NOMO-1 treated with dmso at 0.1 percent for 144 hours (cell line): ENCODE results near the gene MT1E.
A peak's percentile ranks its signal among the peaks of the same experiment; 100 is the strongest.

Source experiments
- DNase-seq: peaks from one replicate; lab custom pipeline; 2025; ENCODE audit not compliant: unreplicated experiment; lab: John Stamatoyannopoulos, UW

MT1E gene

GRCh38 chr16:56623637-56624036 lies 1.9 kb upstream of the MT1E start:
- no peak for DNase-seq

DNA sequence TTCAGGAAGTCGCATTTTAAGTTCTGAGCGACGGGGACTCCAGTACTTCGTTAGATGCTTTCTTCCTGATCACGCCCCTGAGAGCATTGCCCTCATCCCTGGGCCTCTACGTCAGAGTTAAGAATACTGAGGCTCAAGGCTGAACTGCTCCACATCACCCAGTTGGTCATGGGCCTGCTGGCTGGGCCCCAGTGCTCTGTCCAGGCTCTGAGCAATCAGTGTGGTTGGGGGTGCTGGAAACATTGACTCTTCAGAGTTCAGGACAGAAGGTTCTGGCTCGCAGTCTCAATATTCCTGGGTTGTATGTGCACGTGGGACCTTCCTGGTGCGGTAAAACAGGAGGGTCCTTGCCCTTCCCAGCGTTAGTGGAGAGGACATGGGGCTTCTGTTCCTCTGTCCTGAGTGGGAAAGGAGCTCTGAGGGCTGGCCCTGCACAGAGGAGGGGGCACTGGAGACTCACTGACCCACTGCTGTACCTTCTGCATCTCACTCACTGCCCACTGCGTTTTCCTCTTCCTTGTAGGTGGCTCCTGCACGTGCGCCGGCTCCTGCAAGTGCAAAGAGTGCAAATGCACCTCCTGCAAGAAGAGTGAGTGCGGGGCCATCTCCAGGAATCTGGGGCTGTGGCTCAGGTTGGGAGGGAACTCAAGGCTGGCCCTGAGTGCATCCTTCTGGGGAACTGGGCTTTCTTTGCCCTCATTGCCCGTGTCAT lies 518 bp downstream of the MT1E start:
- DNase-seq: no peak

DNA sequence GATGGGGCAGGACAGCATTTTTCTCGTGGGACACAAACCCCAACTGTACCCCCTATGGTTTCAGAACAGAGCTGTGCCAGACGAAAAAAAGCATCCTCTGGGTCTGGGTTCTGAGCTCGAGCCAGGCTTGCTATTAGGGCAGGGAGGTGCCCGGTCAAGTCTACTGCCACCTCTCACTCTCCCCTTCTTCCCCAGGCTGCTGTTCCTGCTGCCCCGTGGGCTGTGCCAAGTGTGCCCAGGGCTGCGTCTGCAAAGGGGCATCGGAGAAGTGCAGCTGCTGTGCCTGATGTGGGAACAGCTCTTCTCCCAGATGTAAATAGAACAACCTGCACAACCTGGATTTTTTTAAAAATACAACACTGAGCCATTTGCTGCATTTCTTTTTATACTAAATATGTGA lies 1.1 kb downstream of the MT1E start:
- no peak for DNase-seq

- no peak for DNase-seq
Measured at GRCh38 chr16:56628486-56629350, 3.1 kb downstream of the MT1E start.

DNA sequence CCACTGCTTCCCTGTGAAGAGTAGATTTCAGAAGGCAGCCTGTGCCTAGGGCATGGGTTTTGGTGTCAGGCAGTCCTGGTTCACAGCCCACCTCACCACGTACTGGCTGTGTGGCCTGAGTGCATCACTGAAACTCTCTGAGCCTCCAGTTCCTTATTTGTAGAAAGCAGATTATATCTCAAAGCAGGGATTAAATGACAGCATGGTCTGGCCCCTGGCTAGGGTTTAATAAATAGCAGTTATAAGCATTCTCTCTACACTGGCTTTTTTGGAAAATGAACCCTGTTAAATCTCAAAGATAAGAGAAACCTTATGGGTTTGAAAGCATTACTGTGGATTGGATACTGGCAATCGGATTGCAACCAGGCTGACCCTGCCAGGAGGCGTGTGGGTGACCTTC lies 4.0 kb downstream of the MT1E start:
- no peak for DNase-seq

GRCh38 chr16:56630134-56630533 lies 4.6 kb downstream of the MT1E start:
- DNase-seq: peak; percentile 42

DNA sequence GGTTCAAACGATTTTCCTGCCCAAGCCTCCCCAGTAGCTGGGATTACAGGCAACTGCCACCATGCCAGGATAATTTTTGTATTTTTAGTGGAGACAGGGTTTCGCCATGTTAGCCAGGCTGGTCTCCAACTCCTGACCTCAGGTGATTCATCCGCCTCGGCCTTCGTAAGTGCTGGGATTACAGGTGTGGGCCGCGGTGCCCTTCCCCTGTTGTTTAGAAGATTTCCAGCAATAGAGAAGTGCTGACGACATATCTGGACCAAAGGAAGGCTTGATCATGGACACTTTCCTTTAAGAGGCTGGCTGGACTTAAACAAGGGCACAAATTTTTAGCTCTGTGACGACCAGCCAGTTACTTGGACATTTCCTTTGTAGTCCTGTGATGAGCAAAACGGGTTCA lies 5.6 kb downstream of the MT1E start:
- DNase-seq: no peak

GRCh38 chr16:56631832-56632155 lies 6.2 kb downstream of the MT1E start:
- no peak for DNase-seq

DNA sequence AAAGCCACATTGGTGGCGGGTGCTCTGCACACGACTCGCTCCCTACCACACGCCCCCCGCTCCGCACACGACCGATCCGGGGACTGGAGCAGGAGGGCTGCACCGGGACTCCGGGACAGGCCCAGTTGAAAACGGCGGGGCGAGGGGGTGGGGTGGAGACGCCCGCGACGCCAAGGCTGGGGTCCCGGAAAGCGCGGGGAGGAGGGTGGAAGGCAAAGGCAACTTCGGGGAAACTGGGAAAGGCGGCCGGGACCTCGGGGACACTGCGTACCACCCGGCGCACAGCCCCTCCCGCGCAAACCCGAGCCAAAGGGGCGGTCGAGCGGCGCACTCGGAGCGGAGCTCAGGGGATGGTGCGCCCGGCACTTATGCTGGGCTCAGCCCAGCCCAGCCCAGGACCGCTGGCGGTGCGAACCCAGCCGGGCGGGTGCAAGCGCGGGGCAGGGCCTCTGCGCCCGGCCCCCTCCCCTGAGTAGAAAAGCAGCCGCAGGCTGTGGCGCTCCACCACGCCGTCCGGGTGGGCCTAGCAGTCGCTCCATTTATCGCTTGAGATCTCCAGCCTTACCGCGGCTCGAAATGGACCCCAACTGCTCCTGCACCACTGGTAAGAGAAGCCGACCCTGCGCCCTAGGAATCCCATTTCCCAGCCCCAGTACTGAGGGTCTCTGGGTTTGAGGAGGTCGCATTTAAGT lies 6.7 kb downstream of the MT1E start, which contains the start of gene MT1M:
Gene MT1M (plus strand): TSS at position 504 of the 692 bp plus-strand sequence. CDS start 73 bp downstream, at position 577.
- no peak for DNase-seq

DNA sequence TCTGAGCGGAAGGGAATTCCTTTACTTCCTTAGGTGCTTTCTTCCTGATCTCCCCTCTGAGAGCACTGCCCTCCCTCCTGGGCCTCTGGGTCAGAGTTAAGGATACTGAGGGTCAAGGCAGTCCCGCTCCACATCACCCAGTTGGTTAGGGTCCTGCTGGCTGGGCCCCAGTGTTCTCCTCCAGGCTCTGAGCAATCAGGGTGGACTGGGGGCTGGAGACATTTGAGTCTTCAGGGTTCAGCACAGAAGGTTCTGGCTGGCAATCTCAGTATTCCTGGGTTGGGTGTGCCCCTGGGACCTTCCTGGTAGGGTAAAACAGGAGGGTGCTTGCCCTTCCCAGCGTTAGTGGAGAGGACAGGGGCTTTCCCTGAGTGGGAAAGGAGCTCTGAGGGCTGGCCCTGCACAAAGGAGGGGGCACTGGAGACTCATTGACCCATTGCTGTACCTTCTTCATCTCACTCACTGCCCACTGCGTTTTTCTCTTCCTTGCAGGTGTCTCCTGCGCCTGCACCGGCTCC lies 7.3 kb downstream of the MT1E start:
- no peak for DNase-seq

- DNase-seq: no peak
Measured at GRCh38 chr16:56633535-56633934, 8.0 kb downstream of the MT1E start.

GRCh38 chr16:56634715-56635440 lies 9.3 kb downstream of the MT1E start:
- DNase-seq: no peak

GRCh38 chr16:56635441-56635967 lies 9.9 kb downstream of the MT1E start:
- DNase-seq: no peak

- no peak for DNase-seq
Measured at GRCh38 chr16:56636616-56637413, 11.2 kb downstream of the MT1E start.

DNA sequence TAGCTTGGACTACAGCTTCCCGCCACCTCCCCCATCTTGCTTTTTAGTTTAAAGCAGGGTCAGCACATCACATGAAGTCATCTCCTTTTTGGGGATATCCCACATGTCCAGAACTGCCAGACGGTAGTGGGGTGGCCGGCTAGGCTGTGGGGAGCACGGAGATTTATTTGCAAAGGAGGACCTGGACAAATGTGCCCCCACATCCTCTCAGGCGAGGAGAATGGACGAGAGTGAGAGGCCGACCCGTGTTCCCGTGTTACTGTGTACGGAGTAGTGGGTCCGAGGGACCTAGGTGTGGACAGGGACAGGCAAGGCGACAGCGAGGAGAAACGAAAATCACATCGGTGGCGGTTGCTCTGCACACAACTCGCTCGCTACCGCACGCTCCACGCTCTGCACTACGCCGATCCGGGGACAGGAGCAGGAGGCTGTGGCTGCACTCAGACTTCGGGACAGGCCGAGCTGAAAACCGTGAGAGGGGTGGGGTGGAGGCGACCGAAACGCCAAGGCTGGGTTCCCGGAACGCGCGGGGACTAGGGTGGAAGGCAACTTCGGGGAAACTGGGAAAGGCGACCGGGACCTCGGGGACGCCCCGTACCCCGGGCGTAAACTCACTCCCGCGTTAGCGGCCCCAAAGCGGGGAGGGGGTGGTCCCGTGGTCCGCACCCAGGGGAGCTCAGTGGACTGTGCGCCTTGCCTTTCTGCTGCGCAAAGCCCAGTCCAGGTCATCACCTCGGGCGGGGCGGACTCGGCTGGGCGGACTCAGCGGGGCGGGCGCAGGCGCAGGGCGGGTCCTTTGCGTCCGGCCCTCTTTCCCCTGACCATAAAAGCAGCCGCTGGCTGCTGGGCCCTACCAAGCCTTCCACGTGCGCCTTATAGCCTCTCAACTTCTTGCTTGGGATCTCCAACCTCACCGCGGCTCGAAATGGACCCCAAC lies 12.5 kb downstream of the MT1E start, which contains the start of gene MT1A:
Gene MT1A (plus strand): TSS at position 853 of the 937 bp plus-strand sequence. CDS start 73 bp downstream, at position 926.
- no peak for DNase-seq

GRCh38 chr16:56639045-56639444 lies 13.5 kb downstream of the MT1E start:
- no peak for DNase-seq

DNA sequence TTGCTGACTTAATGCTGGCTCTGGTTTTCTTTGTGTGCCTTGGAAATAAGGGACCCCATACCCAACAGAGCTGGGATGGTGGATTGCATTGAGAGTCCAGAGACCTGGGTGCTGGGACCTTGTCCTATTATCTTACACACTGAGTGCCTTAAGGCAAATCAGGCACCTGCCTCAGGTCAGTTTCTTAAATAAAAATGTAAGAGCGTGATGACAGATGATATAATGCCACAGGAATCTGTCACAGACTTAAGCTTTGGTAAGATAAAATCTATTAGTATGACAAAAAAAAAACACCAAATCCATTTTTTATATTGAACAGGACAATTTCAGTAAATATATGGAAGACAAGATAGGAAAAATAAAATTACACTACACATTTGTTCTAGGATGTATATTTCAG lies 14.5 kb downstream of the MT1E start:
- no peak for DNase-seq

DNA sequence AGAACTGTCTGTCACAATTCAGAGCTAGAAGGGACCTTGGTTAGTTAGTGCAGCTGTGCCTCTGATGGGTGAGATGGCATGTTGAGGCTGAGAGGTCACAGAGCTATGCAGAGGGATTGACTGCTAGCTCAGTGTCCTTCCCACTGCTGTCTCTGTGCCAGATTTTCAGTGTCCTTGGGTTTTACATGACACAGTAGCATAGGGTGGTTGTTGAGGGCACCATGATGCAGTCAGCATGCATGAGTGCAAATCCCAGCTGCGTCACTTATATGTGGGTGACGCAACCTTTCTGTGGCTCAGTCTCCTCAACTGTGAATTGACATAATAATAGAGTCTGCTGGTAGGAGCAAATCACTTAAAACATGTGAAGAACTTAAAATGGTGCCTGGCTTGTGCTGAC lies 15.6 kb downstream of the MT1E start:
- DNase-seq: no peak
